Hematopoietic multipotent progenitor cell (in vitro differentiated cells): ENCODE results near the gene EXO1. TPM values are rescaled to one million over a fixed set of nuclear protein-coding genes. Genes with fewer than 3 reads are reported as not detected.

Experiments used
- DNase-seq, 3 donors: peaks; one replicate each; pipeline ENCODE4 v3.0.0-alpha.2; 2011 to 2015; ENCODE audit warnings: low read depth in 2 of 3, low spot score in 2 of 3
- total RNA-seq: library from RNA; depleted of rRNA; stranded (reverse); fragments of >200 nt; gene quantifications from one replicate; pipeline ENCODE4 v1.2.3, GENCODE V29; 2012

EXO1 gene
- total RNA-seq, 1 donor = 3.5 TPM

DNA sequence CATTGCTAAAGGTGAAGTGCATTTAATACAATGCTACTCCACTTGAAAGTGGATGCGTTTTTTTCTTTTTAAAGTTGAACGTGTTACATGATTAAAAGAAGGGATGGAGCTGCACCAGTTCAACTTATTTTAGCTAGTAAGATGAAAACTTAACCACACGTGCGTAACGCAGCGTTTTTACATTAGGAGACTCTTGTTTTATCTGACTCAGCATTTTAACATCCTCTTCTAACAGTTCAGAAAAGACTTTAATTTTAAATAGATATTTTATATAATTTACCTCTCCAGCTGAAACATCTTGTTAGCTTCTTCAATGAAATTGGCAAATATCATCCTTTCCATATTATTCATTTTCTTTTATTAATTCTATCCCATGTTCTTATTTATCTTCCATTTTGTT is 33.4 kb downstream of the EXO1 start:
- no peak for DNase-seq

DNA sequence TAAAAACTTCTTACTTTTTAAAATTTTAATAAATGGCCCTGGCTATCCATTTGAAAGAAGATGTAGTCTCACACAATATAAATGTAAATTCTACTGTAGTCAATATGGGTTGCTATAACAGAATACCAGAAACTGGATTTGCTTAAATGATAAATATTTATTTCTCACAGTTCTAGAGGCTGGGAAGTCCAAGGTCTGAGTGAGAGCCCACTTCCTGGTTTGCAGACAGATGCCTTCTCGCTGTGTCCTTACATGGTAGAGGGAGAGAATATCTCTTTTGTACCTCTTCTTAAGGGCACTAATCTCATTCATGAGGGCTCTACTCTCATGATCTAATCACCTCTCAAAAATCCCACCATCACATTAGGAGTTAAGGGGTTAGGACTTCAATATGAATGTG is 35.2 kb downstream of the EXO1 start:
- no peak for DNase-seq

DNA sequence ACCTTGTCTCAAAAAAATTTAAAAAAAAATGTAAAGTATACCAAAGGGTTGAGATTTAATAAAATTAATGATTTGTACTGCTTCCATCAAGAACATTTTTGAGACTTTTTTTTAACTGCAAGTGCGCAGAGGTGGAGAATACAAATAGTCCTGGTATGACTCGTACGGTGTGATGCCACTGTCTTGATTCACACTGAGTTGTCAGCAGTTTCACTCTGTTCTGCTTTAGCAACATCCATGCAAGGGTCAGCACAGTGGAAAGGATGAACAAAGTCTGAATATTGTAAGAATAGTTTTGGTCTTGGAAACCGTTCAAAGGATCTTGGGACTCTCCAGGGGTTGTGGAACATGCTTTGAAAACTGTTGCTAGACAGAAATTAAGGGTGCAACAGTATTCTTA is 40.2 kb downstream of the EXO1 start:
- DNase-seq = no peak

DNA sequence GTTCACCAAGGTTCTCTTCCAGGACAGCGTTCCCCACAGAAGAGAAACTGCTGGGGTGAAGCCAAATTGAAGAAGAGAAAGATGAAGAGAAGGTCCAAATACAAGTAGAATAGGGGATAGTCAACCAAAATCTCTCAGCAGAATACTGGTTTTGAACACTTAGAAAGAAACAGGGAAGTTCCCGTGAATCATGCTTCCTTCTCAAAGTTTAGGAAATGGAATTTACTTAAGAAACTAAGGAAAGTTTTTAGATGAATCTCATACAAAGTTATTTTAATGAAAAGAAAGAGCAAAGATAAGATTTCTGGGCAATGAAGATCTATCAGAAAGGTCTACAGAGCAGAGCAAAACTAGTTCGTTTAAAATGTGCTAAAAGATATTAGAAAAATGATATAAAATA is 43.3 kb downstream of the EXO1 start:
- no peak for DNase-seq

DNA sequence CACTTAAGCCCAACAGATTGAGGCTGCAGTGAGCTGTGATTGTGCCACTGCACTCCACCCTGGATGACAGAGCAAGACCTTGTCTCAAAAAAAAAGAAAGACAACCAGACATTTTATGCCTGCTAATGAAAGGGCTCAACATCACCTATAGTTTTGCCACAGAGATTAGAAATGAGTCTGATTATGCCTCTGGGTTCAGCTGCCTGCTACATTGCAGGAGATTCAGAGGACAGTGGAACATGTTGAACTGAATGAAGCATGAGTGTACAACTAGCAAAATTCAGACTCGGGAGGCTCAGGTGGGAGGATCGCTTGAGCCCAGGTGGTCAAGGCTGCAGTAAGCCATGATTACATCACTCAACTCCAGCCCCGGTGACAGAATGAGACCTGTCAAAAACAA is 46.0 kb downstream of the EXO1 start:
- DNase-seq = no peak

DNA sequence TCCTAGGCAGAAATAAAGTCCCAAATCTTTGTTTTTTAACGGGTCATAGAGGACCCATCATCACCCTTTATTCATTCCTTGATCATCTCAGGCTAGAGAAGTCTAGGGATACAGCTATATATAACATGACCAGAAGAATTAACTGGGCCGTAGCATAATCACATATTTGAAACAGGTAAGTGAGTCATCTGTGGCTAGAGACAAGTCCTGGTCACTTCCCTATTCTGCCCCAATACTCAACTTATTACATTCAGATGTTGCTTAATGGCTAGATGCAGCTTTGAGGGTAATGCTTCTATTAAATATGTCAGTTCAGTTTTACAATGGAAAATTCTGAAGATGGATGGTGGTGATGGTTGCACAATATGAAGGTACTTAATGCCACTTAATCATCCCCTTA is 47.0 kb downstream of the EXO1 start:
- no peak for DNase-seq

DNA sequence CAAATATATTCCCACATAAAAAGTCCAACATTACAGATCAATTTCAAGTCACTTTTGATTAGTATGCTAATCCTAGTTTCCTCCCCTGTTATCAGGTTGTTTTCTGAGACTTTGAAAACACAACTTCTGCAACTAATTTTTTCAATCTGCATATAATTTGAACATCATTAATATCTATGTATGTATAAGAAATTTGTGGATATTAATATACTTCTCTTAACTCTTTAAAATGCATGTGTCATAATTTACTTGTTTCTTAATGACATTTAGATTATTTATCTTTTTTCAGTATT is 48.6 kb downstream of the EXO1 start:
- DNase-seq = no peak

DNA sequence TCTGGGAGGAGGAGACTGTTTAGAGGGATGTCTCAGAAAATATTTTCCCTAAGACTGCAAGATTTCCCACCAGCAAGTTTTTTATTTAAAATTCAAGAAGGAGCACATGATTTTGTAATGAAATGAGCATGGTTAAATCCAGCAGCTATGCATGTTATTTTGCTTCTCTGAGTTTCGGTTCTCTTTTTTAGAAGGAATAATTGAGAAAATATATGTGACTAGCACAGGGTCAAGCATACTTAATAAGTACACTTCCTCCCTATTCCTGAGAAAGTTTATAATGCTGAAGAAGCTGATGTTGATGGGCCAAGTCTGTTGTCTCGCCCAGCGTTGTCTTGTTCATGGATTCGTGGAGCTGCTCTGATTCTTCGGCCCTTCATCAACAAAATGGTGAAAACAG is 51.2 kb downstream of the EXO1 start:
- no peak for DNase-seq

DNA sequence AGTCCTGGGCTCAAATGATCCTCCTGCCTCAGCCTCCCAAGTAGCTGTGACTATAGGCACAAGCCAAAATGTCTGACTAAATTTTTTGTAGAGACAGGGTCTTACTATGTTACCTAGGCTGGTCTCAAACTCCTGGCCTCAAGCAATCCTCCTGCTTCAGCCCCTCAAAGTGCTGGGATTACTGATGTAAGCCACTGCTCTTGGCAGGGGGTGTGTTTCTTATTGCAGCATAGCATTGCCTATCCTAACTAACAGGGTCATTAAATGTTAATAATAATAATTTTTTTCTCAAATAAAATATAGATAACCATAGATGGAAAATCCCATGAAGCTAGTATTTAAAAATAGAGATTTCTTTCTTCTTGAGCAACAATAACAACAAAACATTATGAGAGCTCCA is 52.4 kb downstream of the EXO1 start:
- no peak for DNase-seq

DNA sequence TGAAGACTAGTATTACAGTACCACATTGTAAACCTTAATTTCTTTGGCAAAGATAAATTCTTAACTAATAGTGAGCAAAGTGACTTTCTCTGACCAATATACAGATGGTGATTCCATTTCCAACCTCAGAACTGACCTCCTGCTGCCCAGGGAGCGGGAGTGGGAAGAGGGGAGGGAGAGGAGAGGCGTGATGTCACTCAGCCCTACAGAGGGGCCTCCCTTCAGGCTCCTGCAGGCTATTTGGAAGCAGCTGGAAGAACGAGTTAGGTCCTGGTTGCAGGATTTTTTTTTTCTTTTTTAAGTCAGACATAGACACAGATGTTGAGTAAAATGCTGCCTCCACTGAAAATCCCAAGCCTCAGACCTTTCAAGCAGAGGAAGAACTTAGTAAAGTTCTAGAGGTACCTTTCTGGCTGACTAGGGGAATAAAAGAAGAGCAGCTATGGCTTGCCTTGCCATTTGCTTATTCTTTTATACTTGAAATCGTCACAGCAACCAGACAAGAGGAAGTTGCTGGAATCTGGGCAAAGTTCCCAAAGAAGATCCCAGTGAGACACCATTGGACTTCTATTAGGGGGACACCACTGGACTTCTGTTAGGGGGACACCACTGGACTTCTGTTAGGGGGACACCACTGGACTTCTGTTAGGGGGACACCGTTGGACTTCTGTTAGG is 54.5 kb downstream of the EXO1 start:
- no peak for DNase-seq

DNA sequence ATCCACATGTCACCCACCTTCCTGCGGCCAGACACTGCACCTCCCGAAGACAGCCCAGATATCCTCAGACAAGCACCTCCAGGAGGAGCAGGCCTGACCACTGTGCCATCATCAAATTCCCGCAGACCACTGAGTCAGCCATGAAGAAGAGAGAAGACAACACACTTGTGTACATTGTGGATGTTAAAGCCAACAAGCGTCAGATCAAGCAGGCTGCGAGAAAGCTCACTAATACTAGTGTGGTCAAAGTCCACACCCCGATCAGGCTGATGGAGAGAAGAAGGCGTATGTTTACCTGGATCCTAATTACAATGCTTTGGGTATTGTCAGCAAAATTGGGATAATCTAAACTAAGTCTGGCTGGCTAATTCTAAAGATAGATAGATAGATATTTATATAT is 68.2 kb downstream of the EXO1 start:
- no peak for DNase-seq

DNA sequence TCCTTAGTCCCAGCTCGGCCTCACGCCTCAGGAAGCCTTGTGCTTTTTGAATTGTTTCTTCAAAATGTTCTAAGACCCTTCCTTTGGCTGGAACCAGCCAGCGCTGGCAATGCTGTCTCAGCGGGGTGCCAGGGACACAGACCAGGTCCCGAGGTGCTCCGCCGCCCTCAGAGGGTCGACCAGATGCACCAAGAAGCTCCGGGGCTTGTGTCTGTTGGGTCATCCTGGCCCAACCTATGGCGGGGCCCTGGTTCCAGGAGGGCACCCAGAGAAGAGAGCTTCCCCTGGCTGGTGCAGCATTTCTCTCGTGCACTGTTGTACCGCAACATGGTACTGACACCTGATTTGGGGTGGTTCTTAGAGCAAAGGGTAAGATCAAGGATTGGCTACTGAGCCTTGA is 69.5 kb downstream of the EXO1 start:
- no peak for DNase-seq

DNA sequence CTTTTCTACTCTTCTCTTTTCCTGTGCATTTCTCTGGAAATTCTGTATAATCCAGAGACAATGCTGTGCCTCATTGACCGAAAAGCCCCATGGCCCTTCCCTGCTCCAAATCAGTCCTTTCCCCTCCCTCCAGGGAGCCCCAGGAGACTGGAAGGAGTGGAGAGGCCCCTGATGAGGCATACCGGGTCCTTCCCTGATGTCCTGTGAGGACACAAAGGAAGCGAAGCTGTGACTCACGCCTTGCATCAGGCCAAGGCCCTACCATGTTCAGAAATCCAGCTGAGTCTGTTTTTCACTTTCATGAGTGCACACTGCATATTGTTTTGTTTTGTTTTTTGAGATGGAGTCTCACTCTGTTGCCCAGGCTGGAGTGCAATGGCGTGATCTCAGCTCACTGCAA is 70.9 kb downstream of the EXO1 start:
- DNase-seq = no peak

DNA sequence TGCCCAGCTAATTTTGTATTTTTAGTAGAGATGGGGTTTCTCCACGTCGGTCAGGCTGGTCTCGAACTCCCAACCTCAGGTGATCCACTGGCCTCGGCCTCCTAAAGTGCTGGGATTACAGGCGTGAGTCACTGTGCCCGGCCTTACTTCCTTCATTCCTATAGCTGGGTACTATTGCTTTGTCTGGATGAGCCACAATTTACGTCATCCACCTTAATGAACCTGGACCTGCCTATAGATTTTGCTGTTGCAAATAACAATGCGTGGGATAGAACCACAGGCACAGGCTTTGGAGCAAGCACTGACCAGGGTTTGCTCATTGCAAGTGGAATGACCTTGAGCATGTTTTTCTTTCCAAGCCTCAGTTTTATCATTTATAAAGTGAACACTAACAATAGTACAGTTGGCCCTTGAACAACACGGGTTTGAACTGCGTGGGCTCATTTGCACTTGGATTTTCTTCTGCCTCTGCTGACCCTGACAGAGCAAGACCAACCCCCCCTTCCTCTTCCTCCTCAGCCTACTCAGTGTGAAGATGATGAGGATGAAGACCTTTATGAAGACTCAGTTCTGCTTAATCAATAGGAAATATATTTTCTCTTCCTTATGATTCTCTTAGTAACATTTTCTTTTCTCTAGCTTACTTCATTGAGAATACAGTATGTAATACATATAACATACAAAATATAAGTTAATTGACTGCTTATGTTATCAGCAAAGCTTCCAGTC is 76.2 kb downstream of the EXO1 start:
- no peak for DNase-seq

DNA sequence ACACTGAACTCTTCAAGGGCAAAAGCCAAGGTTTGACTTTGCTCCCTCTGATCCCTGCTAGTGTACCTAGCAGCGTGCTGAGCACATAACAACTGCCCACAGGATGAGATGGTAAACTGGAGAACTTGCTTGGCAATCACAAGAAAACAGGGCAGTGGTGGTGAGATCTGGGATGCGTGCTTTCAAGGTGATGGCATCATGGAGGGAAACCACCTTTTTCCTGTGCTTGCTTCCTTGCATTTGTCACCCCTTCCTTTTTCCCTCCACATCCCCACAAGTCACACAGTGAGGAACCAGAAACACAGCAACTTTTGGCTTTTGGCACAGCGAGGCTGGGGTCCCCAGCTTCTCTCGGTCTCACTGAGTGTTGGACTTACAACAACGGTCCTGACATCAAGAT is 78.1 kb downstream of the EXO1 start:
- no peak for DNase-seq

DNA sequence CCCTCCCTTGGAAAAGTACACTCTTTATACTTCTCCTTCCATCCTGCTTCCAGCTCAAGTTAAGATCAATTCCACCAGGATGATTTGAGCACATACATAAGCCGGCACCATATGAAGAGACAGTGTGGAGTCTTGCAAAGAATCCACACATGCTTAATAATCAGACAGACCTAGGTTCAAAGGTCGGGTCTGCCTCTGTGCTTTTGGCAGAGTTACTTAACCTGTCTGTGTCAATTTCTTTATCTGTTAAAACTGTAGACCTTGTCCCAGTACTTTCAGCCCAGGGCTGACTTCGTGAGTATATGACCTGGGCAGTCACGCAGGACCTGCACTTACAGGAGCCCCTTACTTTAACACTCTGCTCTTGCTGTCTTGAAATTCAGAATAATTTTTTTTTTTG is 79.3 kb downstream of the EXO1 start:
- DNase-seq = no peak

DNA sequence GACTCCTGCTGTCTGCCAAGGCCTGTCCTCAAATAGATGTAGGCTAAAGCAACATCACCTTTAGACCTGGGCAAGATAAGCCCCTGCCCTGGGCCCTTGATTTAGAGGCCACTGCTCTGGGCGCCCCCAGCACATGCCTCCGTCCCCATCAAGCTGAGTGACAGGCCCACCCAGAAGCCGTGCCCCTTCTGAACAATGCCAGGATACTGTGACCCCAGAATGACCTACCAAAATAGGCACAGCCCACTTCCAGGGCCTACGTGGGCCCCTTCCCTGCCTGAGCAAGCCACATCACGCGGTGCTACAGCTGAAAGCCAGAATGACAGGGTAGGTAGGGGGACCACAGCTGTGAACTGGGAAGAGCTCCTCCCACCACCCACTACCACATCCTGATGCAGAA is 84.8 kb downstream of the EXO1 start:
- no peak for DNase-seq

DNA sequence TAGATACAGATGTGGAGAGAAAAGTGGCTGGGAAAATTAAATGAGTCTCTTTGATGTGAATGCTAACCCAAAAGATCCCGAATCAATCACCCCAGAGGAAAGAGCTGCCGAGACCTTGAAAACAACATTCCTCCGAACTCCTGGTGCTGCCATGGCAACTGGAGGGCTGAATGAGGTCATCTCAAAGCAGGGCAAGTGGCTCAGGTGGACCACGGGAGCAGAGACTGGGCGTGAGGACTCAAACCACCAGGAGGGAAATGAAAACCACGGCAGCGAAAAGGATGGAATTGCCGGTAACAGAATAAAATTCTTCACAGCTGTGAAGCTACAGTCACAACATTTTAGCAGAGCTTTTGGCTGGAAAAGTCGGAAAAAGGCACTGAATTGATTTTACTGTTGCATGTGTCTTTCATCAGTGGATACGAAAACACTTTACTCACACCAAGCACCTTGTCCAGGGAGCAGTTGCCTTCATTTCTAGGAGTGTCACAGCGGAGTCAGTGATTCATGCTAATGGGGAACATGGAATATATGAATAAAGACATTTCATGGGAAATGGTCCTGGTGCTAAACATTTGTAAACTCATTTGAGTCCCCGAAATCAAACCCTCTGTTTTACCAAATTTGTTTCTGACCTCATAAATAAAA is 86.3 kb downstream of the EXO1 start:
- no peak for DNase-seq

DNA sequence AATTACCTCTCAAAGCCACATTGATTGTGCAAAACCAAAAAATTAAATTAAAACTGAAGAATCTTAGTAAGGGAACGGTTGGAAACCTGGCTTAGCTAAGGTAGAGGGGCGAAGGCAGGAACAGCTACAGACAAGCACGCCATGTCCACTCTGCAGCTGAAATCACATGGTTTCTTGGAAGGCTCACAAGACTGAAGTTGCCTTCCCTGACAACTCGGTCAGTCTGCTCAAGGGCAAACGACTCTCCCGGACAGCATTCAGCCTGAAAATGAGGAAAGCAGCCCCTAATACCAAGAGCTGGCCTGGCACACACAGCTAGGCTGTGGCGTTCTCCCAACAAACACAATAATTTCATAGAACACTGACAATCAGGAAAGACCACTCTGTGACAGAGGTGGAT is 86.9 kb downstream of the EXO1 start:
- DNase-seq = no peak
